SK-N-SH (cell line): ENCODE results near the gene NOSTRIN.

Experiments used
- CTCF ChIP-seq: fragments of 200-600 bp; sonication (generic); IDR thresholded peaks from 2 replicates; pipeline ENCODE4 v1.6.1; 2017; ENCODE audit warnings: antibody characterized with exemption, mild to moderate bottlenecking, moderate library complexity
- EP300 ChIP-seq, 2 experiments: IDR thresholded peaks; 2 replicates each; pipeline versions ENCODE4 v1.4.0 to v1.6.1; 2012; ENCODE audit warnings: borderline replicate concordance in 1 of 2, low read depth in 1 of 2, low read length in 1 of 2
- EZH2phosphoT487 ChIP-seq: fragments of 200-600 bp; sonication (generic); IDR thresholded peaks from 2 replicates; pipeline ENCODE4 v1.6.1; 2017; ENCODE audit warnings: low read depth, mixed run types, mild to moderate bottlenecking, antibody characterized with exemption, moderate library complexity, borderline replicate concordance
- NRF1 ChIP-seq: IDR thresholded peaks from 2 replicates; pipeline ENCODE4 v1.6.1; 2012; ENCODE audit warnings: low read depth, mild to moderate bottlenecking, low read length
- POLR2AphosphoS5 ChIP-seq: IDR thresholded peaks from 2 replicates; pipeline ENCODE4 v1.6.1; 2012; ENCODE audit warnings: low read depth, low read length
- RXRA ChIP-seq: IDR thresholded peaks from 2 replicates; pipeline ENCODE4 v1.4.0; 2012; ENCODE audit warnings: low read depth, mild to moderate bottlenecking, borderline replicate concordance
- TCF12 ChIP-seq: IDR thresholded peaks from 2 replicates; pipeline ENCODE4 v1.4.0; 2012
- YY1 ChIP-seq: IDR thresholded peaks from 2 replicates; pipeline ENCODE4 v1.4.0; 2012; ENCODE audit warnings: low read depth, mild to moderate bottlenecking

GRCh38 chr2:168912901-168913369 is 110.5 kb downstream of the NOSTRIN start:
- no peak for TF ChIP-seq CTCF
- TF ChIP-seq YY1, result no peak
- no peak for TF ChIP-seq POLR2AphosphoS5
- no peak for TF ChIP-seq EZH2phosphoT487
- no peak for TF ChIP-seq NRF1
- no peak for TF ChIP-seq RXRA
- TF ChIP-seq EP300 (IDR thresholded peaks at IDR 0.05; ENCODE audit: borderline replicate concordance in 1 of 2, low read depth in 1 of 2, low read length in 1 of 2), result no peak
- TF ChIP-seq TCF12, result no peak
